Measurements from ENCODE around the gene MAST4.

GRCh38 chr5:66829826-66830225 lies 233.6 kb downstream of the MAST4 start:
- TF ChIP-seq EZH2 (conservative IDR thresholded peaks at IDR 0.05; ENCODE audit: low read depth, low read length) (no peak), NR2C2 (CRISPR knock-in tag; IDR thresholded peaks at IDR 0.05; ENCODE audit: borderline replicate concordance) (no peak), ZNF772 (CRISPR knock-in tag; IDR thresholded peaks at IDR 0.05) (no peak)

All from HepG2 (cell line).